ENCODE results near the gene LTBP1. TPM values are rescaled to one million over a fixed set of nuclear protein-coding genes. Genes with fewer than 3 reads are reported as not detected.

Gene LTBP1
- total RNA-seq, 2 experiments from 2014 or later: 0.14 to 0.31 TPM

- no peaks in the 10 kb centered on the region for H3K4me1 Mint-ChIP-seq
- H3K9me3 Mint-ChIP-seq: no peaks in the 10 kb centered on the region
- no peak for DNase-seq
- H3K27ac Mint-ChIP-seq: no peak overlapping the region
- H3K27me3 Mint-ChIP-seq: peaks cover 19% of the 10 kb centered on the region
- H3K4me3 Mint-ChIP-seq: no peak overlapping the region
- H3K36me3 Mint-ChIP-seq: no peaks in the 10 kb centered on the region
Observed at GRCh38 chr2:33287507-33288005, 340.8 kb downstream of the LTBP1 start.

- Mint-ChIP-seq H3K9me3 (no peaks in the 10 kb centered on the region), H3K4me3 (no peak overlapping the region), H3K4me1 (no peaks in the 10 kb centered on the region), H3K27ac (no peak overlapping the region), H3K36me3 (no peaks in the 10 kb centered on the region), H3K27me3 (peaks cover 19% of the 10 kb centered on the region)
- DNase-seq: no peak
Observed at GRCh38 chr2:33288011-33288410, 341.3 kb downstream of the LTBP1 start.

GRCh38 chr2:33289961-33290360 is 343.2 kb downstream of the LTBP1 start:
- Mint-ChIP-seq H3K27me3 (peaks cover 19% of the 10 kb centered on the region), H3K4me3 (no peak overlapping the region), H3K9me3 (no peaks in the 10 kb centered on the region), H3K4me1 (no peaks in the 10 kb centered on the region), H3K27ac (no peak overlapping the region), H3K36me3 (no peaks in the 10 kb centered on the region)
- DNase-seq: no peak

GRCh38 chr2:33291278-33292013 is 344.7 kb downstream of the LTBP1 start:
- Mint-ChIP-seq H3K9me3 (no peaks in the 10 kb centered on the region), H3K27ac (no peak overlapping the region), H3K27me3 (peaks cover 10% of the 10 kb centered on the region), H3K4me1 (no peaks in the 10 kb centered on the region), H3K36me3 (no peaks in the 10 kb centered on the region), H3K4me3 (no peak overlapping the region)
- no peak for DNase-seq

GRCh38 chr2:33292063-33292462 is 345.3 kb downstream of the LTBP1 start:
- DNase-seq: no peak
- no peaks in the 10 kb centered on the region for H3K9me3 Mint-ChIP-seq
- H3K4me3 Mint-ChIP-seq: no peak overlapping the region
- no peak overlapping the region for H3K27ac Mint-ChIP-seq
- no peaks in the 10 kb centered on the region for H3K4me1 Mint-ChIP-seq
- H3K27me3 Mint-ChIP-seq: peaks cover 9% of the 10 kb centered on the region
- no peaks in the 10 kb centered on the region for H3K36me3 Mint-ChIP-seq

GRCh38 chr2:33292981-33293595 is 346.3 kb downstream of the LTBP1 start:
- no peaks in the 10 kb centered on the region for H3K4me1 Mint-ChIP-seq

GRCh38 chr2:33298233-33298632 is 351.5 kb downstream of the LTBP1 start:
- Mint-ChIP-seq H3K36me3 (no peaks in the 10 kb centered on the region), H3K27ac (no peak overlapping the region), H3K4me3 (no peak overlapping the region), H3K9me3 (no peaks in the 10 kb centered on the region), H3K4me1 (no peaks in the 10 kb centered on the region), H3K27me3 (no peaks in the 10 kb centered on the region)
- DNase-seq: no peak

More at GRCh38 chr2:33292981-33293595, 346.3 kb downstream of the LTBP1 start:
- Mint-ChIP-seq H3K27ac (no peak overlapping the region), H3K4me3 (no peak overlapping the region), H3K27me3 (peaks cover 3% of the 10 kb centered on the region), H3K9me3 (no peaks in the 10 kb centered on the region), H3K36me3 (no peaks in the 10 kb centered on the region)
- no peak for DNase-seq

- Mint-ChIP-seq H3K4me3 (no peak overlapping the region), H3K4me1 (no peaks in the 10 kb centered on the region), H3K27me3 (no peaks in the 10 kb centered on the region), H3K36me3 (no peaks in the 10 kb centered on the region), H3K27ac (no peak overlapping the region), H3K9me3 (no peaks in the 10 kb centered on the region)
- DNase-seq: no peak
Observed at GRCh38 chr2:33301355-33301754, 354.6 kb downstream of the LTBP1 start.

- DNase-seq: no peak
- Mint-ChIP-seq H3K4me3 (no peak overlapping the region), H3K36me3 (no peaks in the 10 kb centered on the region), H3K27ac (no peak overlapping the region), H3K27me3 (no peaks in the 10 kb centered on the region), H3K4me1 (no peaks in the 10 kb centered on the region), H3K9me3 (no peaks in the 10 kb centered on the region)
Observed at GRCh38 chr2:33302348-33302747, 355.6 kb downstream of the LTBP1 start.

GRCh38 chr2:33304032-33304864 is 357.5 kb downstream of the LTBP1 start:
- H3K4me3 Mint-ChIP-seq: no peak overlapping the region
- H3K27me3 Mint-ChIP-seq: no peaks in the 10 kb centered on the region
- no peak overlapping the region for H3K27ac Mint-ChIP-seq
- DNase-seq: no peak
- H3K36me3 Mint-ChIP-seq: no peaks in the 10 kb centered on the region
- no peaks in the 10 kb centered on the region for H3K4me1 Mint-ChIP-seq
- no peaks in the 10 kb centered on the region for H3K9me3 Mint-ChIP-seq

- H3K27me3 Mint-ChIP-seq: peaks cover 13% of the 10 kb centered on the region
- H3K4me3 Mint-ChIP-seq: no peak overlapping the region
- no peak overlapping the region for H3K27ac Mint-ChIP-seq
- DNase-seq: no peak
- no peaks in the 10 kb centered on the region for H3K4me1 Mint-ChIP-seq
- H3K9me3 Mint-ChIP-seq: no peaks in the 10 kb centered on the region
- no peaks in the 10 kb centered on the region for H3K36me3 Mint-ChIP-seq
Observed at GRCh38 chr2:33307659-33308270, 361.0 kb downstream of the LTBP1 start.

GRCh38 chr2:33312355-33312754 is 365.6 kb downstream of the LTBP1 start:
- Mint-ChIP-seq H3K27me3 (peaks cover 27% of the 10 kb centered on the region), H3K9me3 (no peaks in the 10 kb centered on the region), H3K27ac (no peak overlapping the region), H3K4me1 (peaks cover 1% of the 10 kb centered on the region), H3K4me3 (no peak overlapping the region), H3K36me3 (no peaks in the 10 kb centered on the region)
- DNase-seq: no peak

- DNase-seq: no peak
- peaks cover 31% of the 10 kb centered on the region for H3K27me3 Mint-ChIP-seq
- H3K4me3 Mint-ChIP-seq: no peak overlapping the region
- no peak overlapping the region for H3K27ac Mint-ChIP-seq
- H3K36me3 Mint-ChIP-seq: no peaks in the 10 kb centered on the region
- H3K4me1 Mint-ChIP-seq: peaks cover 1% of the 10 kb centered on the region
- H3K9me3 Mint-ChIP-seq: no peaks in the 10 kb centered on the region
Observed at GRCh38 chr2:33313039-33313438, 366.3 kb downstream of the LTBP1 start.

- peaks cover 44% of the 10 kb centered on the region for H3K27me3 Mint-ChIP-seq
- H3K9me3 Mint-ChIP-seq: no peaks in the 10 kb centered on the region
- no peak overlapping the region for H3K27ac Mint-ChIP-seq
- H3K4me1 Mint-ChIP-seq: peaks cover 1% of the 10 kb centered on the region
- no peak for DNase-seq
- no peaks in the 10 kb centered on the region for H3K36me3 Mint-ChIP-seq
- no peak overlapping the region for H3K4me3 Mint-ChIP-seq
Observed at GRCh38 chr2:33314541-33314940, 367.8 kb downstream of the LTBP1 start.

GRCh38 chr2:33316328-33316727 is 369.6 kb downstream of the LTBP1 start:
- H3K9me3 Mint-ChIP-seq: no peaks in the 10 kb centered on the region
- H3K4me1 Mint-ChIP-seq: peaks cover 8% of the 10 kb centered on the region
- H3K27me3 Mint-ChIP-seq: peaks cover 41% of the 10 kb centered on the region
- no peak overlapping the region for H3K4me3 Mint-ChIP-seq
- no peaks in the 10 kb centered on the region for H3K36me3 Mint-ChIP-seq
- no peak for DNase-seq
- H3K27ac Mint-ChIP-seq: no peak overlapping the region
